HFFc6 (cell line): ENCODE data around the gene GLDC. TPM values are rescaled to one million over a fixed set of nuclear protein-coding genes. Genes with fewer than 3 reads are reported as not detected.

Experiments used
- DNase-seq: peaks from one replicate; pipeline ENCODE4 v3.0.0-alpha.2; 2018
- H3K27ac Mint-ChIP-seq: 2 replicates; pipeline ENCODE4 v1.8.0; 2020; ENCODE audit warnings: mild to moderate bottlenecking, mixed read lengths
- H3K27me3 Mint-ChIP-seq: 2 replicates; pipeline ENCODE4 v1.8.0; 2021; ENCODE audit warnings: mild to moderate bottlenecking, moderate library complexity, mixed read lengths; ENCODE audit not compliant: insufficient read depth
- H3K36me3 Mint-ChIP-seq: 2 replicates; pipeline ENCODE4 v1.8.0; 2021; ENCODE audit warnings: low read depth, mixed read lengths
- H3K4me1 Mint-ChIP-seq: 2 replicates; pipeline ENCODE4 v1.8.0; 2020; ENCODE audit warnings: low read depth, mixed read lengths
- H3K4me3 Mint-ChIP-seq: 2 replicates; pipeline ENCODE4 v1.8.0; 2020; ENCODE audit warnings: mild to moderate bottlenecking, moderate library complexity, mixed read lengths
- H3K9me3 Mint-ChIP-seq: 2 replicates; pipeline ENCODE4 v1.8.0; 2020; ENCODE audit warnings: mild to moderate bottlenecking, mixed read lengths
- CTCF ChIP-seq: fragments of 200-600 bp; sonication (generic); IDR thresholded peaks from 2 replicates; pipeline ENCODE4 v1.5.0; 2021; ENCODE audit warnings: antibody characterized with exemption, mild to moderate bottlenecking
- total RNA-seq, 6 experiments: library from RNA; stranded (reverse); fragmentation: NEBNext Ultra II Directional; extraction: Animal tissue kit (Norgen Biotek cat#: 25700); gene quantifications; 2 replicates in 1 of 6; 3 replicates in 5 of 6; pipeline ENCODE4 v1.2.3, GENCODE V29; 2021

GLDC gene
- total RNA-seq, 6 experiments from 2014 or later = 0.12 to 0.41 (median 0.23) TPM

DNA sequence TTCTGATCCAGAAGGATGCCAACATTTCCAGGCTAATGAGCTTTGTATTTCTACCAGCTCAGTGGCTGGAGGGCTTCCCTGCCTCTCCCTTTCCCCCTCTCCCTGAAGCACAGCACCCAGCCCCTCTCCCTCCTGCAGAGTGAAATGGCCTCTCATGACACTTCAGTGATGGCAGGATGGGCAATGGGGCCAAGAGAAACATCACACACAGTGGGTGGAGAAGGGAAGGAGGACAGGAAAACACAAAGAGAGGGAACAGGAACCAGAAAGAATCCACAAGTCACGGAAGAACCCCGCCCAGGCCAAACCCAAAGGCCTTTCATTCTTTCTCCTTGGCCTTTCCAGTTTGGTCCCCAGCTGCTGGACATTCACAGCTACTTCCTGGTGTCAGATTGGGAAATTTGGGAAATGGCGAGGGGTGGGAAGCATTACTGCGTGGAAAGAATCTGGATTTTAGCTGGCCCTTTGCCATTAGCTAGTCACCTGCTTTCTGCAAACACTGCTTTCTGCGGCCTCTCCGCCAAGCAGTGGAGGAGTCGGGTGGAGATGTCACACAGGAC is 82.6 kb downstream of the GLDC start:
- TF ChIP-seq CTCF = no peak
- Mint-ChIP-seq H3K36me3 (no peaks in the 10 kb centered on the region), H3K4me1 (peaks cover 44% of the 10 kb centered on the region), H3K27me3 (0 out of 2 replicates have a peak, but pooled peaks cover 1% of the 10 kb centered on the region), H3K27ac (no peak overlapping the region; the same call in 1 of the 2 replicates), H3K4me3 (no peak overlapping the region), H3K9me3 (no peaks in the 10 kb centered on the region)
- no peak for DNase-seq

DNA sequence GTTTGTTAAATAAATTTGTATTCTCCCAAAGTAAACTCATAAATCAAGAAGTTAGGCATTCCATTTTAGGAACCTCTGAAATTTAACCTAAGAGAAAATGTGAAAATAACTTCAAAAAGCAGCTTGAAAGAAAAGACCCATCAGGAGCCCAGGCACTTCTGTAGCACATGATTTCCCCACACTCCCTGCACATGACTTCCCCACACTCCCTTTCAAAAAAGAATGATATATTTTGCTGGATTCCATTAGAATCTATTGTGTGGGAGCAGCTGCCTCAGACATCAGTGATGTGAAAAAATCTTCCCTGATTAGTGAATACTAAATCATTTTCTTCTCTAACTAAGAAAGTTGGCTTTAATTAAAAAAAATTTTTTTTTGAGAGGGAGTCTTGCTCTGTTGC is 83.3 kb downstream of the GLDC start:
- no peak for TF ChIP-seq CTCF
- Mint-ChIP-seq H3K36me3 (no peaks in the 10 kb centered on the region), H3K27ac (no peak overlapping the region), H3K4me1 (peaks cover 37% of the 10 kb centered on the region), H3K9me3 (no peaks in the 10 kb centered on the region), H3K4me3 (no peak overlapping the region), H3K27me3 (0 out of 2 replicates have a peak, but pooled peaks cover 2% of the 10 kb centered on the region)
- DNase-seq = no peak

GRCh38 chr9:6557883-6558616 is 87.5 kb downstream of the GLDC start:
- no peak overlapping the region for H3K4me3 Mint-ChIP-seq
- H3K9me3 Mint-ChIP-seq = no peaks in the 10 kb centered on the region
- no peak for DNase-seq
- no peaks in the 10 kb centered on the region for H3K36me3 Mint-ChIP-seq
- H3K27ac Mint-ChIP-seq = no peak overlapping the region
- peaks cover 2% of the 10 kb centered on the region; the same call in 1 of the 2 replicates for H3K27me3 Mint-ChIP-seq
- H3K4me1 Mint-ChIP-seq = peaks cover 16% of the 10 kb centered on the region
- TF ChIP-seq CTCF = no peak

DNA sequence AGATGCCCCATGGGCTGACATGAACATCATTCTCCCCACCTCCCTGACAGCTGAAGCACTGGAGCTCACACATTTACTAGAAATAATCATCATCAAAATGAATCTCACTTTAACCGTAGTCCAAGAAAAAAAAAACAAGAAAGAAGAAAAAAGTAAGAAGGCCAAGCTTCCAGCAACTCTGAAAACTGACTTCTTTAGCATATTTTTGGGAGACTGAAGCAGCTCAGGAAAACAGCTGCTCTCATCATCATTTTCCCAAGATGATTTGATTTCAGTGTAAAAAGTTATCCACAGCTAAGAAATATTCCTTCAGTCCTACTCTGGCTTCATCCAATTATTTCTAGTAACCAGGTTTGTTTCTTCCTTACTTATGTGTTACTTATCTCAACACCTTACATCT is 91.7 kb downstream of the GLDC start:
- no peak for TF ChIP-seq CTCF
- Mint-ChIP-seq H3K27ac (no peak overlapping the region), H3K36me3 (no peaks in the 10 kb centered on the region), H3K4me1 (peaks cover 34% of the 10 kb centered on the region), H3K9me3 (no peaks in the 10 kb centered on the region), H3K4me3 (no peak overlapping the region), H3K27me3 (peaks cover 5% of the 10 kb centered on the region)
- no peak for DNase-seq

DNA sequence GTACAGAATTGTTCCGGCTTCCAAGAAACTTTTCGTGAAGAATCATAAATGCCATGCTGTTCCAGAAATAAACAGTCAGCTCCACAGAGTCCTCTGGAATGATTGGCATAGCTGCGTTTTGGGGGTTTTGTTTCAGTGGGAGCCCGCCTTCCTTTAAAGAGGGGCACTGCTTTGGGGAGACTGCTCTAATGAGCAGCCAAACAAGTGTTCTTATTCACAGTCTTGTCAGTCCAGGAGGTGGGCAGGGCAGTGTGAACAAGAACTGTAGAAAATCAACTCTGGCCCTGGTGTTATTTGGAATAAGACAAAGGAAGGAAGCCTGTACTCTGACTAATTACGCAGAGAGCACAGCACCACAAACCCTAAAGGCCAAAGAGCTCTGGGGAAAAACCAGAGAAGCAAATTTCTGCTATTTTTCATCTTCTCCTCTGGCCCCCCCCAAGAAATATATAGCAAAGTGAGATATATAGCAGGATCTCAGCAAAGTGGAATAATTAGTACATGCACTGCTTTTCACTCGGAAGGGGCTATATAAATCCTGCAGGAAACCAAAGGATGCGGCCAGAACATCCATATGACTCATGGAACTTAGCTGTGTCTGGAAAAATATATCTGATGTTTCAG is 92.9 kb downstream of the GLDC start:
- DNase-seq = peak; percentile 20
- H3K9me3 Mint-ChIP-seq = no peaks in the 10 kb centered on the region
- H3K36me3 Mint-ChIP-seq = no peaks in the 10 kb centered on the region
- H3K27ac Mint-ChIP-seq = peak overlapping the region; percentile 75
- H3K4me3 Mint-ChIP-seq = peak overlapping the region; percentile 62
- peaks cover 3% of the 10 kb centered on the region for H3K27me3 Mint-ChIP-seq
- TF ChIP-seq CTCF = no peak
- peaks cover 38% of the 10 kb centered on the region for H3K4me1 Mint-ChIP-seq
